Measurements from ENCODE around the gene TEX26. TPM values are rescaled to one million over a fixed set of nuclear protein-coding genes. Genes with fewer than 3 reads are reported as not detected.
"Not testable (repeated sequence)": the region's sequence is repeated elsewhere in the genome, so short reads cannot be mapped to it uniquely, and the experiment has no call there.

TEX26 gene
- total RNA-seq, 1 experiment from 2014 or later: not detected

- no peak for TF ChIP-seq CTCF (IDR thresholded peaks at IDR 0.05; ENCODE audit: unreplicated experiment)
- Mint-ChIP-seq H3K9me3 (ENCODE audit: low read depth, unreplicated experiment) (no peaks in the 10 kb centered on the region), H3K27ac (ENCODE audit: unreplicated experiment) (no peak overlapping the region), H3K36me3 (ENCODE audit: insufficient read depth, unreplicated experiment) (peaks cover 8% of the 10 kb centered on the region), H3K4me1 (ENCODE audit: low read depth, unreplicated experiment) (peaks cover 19% of the 10 kb centered on the region), H3K4me3 (ENCODE audit: low read depth, unreplicated experiment) (no peak overlapping the region), H3K27me3 (ENCODE audit: unreplicated experiment) (no peaks in the 10 kb centered on the region)
- intact Hi-C loops (cut with micrococcal nuclease; ENCODE audit: unreplicated experiment): loop anchor here (10.0 kb wide), 1 partner anchor 51 kb away; no protein-coding TSS in a partner anchor
- DNase-seq: no peak
- no TSS peak for BruUV-seq (replicated peaks)
- CTCF ChIA-PET: no interaction called here
Measured at GRCh38 chr13:30923418-30923817, 9.0 kb upstream of the TEX26 start.

- peaks cover 32% of the 10 kb centered on the region for H3K4me1 Mint-ChIP-seq (ENCODE audit: low read depth, unreplicated experiment)
- intact Hi-C loops (cut with micrococcal nuclease; ENCODE audit: unreplicated experiment): loop anchor here (10.0 kb wide), 1 partner anchor 50 kb away; no protein-coding TSS in a partner anchor
- H3K9me3 Mint-ChIP-seq (ENCODE audit: low read depth, unreplicated experiment): no peaks in the 10 kb centered on the region
- no peak overlapping the region for H3K4me3 Mint-ChIP-seq (ENCODE audit: low read depth, unreplicated experiment)
- peaks cover 8% of the 10 kb centered on the region for H3K36me3 Mint-ChIP-seq (ENCODE audit: insufficient read depth, unreplicated experiment)
- no peak for DNase-seq
- H3K27me3 Mint-ChIP-seq (ENCODE audit: unreplicated experiment): no peaks in the 10 kb centered on the region
- TF ChIP-seq CTCF (IDR thresholded peaks at IDR 0.05; ENCODE audit: unreplicated experiment): no peak
- CTCF ChIA-PET: no interaction called here
- H3K27ac Mint-ChIP-seq (ENCODE audit: unreplicated experiment): no peak overlapping the region
- BruUV-seq (replicated peaks): no TSS peak
Measured at GRCh38 chr13:30924721-30925120, 7.7 kb upstream of the TEX26 start.

GRCh38 chr13:30925429-30925828, 7.0 kb upstream of the TEX26 start:
- no peak overlapping the region for H3K27ac Mint-ChIP-seq (ENCODE audit: unreplicated experiment)
- no TSS peak for BruUV-seq (replicated peaks)
- peaks cover 32% of the 10 kb centered on the region for H3K4me1 Mint-ChIP-seq (ENCODE audit: low read depth, unreplicated experiment)
- CTCF ChIA-PET: no interaction called here
- no peak overlapping the region for H3K4me3 Mint-ChIP-seq (ENCODE audit: low read depth, unreplicated experiment)
- intact Hi-C loops (cut with micrococcal nuclease; ENCODE audit: unreplicated experiment): loop anchor here (10.0 kb wide), 1 partner anchor 49 kb away; no protein-coding TSS in a partner anchor
- no peaks in the 10 kb centered on the region for H3K9me3 Mint-ChIP-seq (ENCODE audit: low read depth, unreplicated experiment)
- no peaks in the 10 kb centered on the region for H3K27me3 Mint-ChIP-seq (ENCODE audit: unreplicated experiment)
- H3K36me3 Mint-ChIP-seq (ENCODE audit: insufficient read depth, unreplicated experiment): peaks cover 8% of the 10 kb centered on the region
- TF ChIP-seq CTCF (IDR thresholded peaks at IDR 0.05; ENCODE audit: unreplicated experiment): no peak
- no peak for DNase-seq

- no peak overlapping the region for H3K4me3 Mint-ChIP-seq (ENCODE audit: low read depth, unreplicated experiment)
- no peaks in the 10 kb centered on the region for H3K9me3 Mint-ChIP-seq (ENCODE audit: low read depth, unreplicated experiment)
- H3K27ac Mint-ChIP-seq (ENCODE audit: unreplicated experiment): peak overlapping the region; percentile 62
- H3K27me3 Mint-ChIP-seq (ENCODE audit: unreplicated experiment): no peaks in the 10 kb centered on the region
- CTCF ChIA-PET: interaction anchor here (0.6 kb wide), 1 partner anchor 622 kb away, joined by 4 read pairs; no protein-coding TSS in a partner anchor
- no TSS peak for BruUV-seq (replicated peaks)
- H3K36me3 Mint-ChIP-seq (ENCODE audit: insufficient read depth, unreplicated experiment): peaks cover 8% of the 10 kb centered on the region
- no peak for DNase-seq
- no peak for TF ChIP-seq CTCF (IDR thresholded peaks at IDR 0.05; ENCODE audit: unreplicated experiment)
- intact Hi-C loops (cut with micrococcal nuclease; ENCODE audit: unreplicated experiment): loop anchor here (10.0 kb wide), 1 partner anchor 48 kb away; no protein-coding TSS in a partner anchor
- H3K4me1 Mint-ChIP-seq (ENCODE audit: low read depth, unreplicated experiment): peaks cover 32% of the 10 kb centered on the region
Measured at GRCh38 chr13:30926781-30927180, 5.7 kb upstream of the TEX26 start.

GRCh38 chr13:30927188-30927587, 5.3 kb upstream of the TEX26 start:
- H3K27ac Mint-ChIP-seq (ENCODE audit: unreplicated experiment): peak overlapping the region; percentile 62
- H3K27me3 Mint-ChIP-seq (ENCODE audit: unreplicated experiment); BruUV-seq (replicated peaks); H3K36me3 Mint-ChIP-seq (ENCODE audit: insufficient read depth, unreplicated experiment); H3K9me3 Mint-ChIP-seq (ENCODE audit: low read depth, unreplicated experiment); DNase-seq; CTCF ChIA-PET; H3K4me3 Mint-ChIP-seq (ENCODE audit: low read depth, unreplicated experiment): not testable (repeated sequence)
- intact Hi-C loops (cut with micrococcal nuclease; ENCODE audit: unreplicated experiment): loop anchor here (10.0 kb wide), 1 partner anchor 48 kb away; no protein-coding TSS in a partner anchor
- peaks cover 32% of the 10 kb centered on the region for H3K4me1 Mint-ChIP-seq (ENCODE audit: low read depth, unreplicated experiment)
